HepG2 (cell line): ENCODE results near the gene ATG13. TPM values are rescaled to one million over a fixed set of nuclear protein-coding genes. Genes with fewer than 3 reads are reported as not detected.

Source experiments
- ATAC-seq: fragments of 200-7000 bp; cut with Tn5 transposase; 3 replicates; pipeline ENCODE4 v1.9.1; 2020; ENCODE audit warnings: mild to moderate bottlenecking, moderate library complexity
- BruUV-seq: library from RNA; stranded (reverse); fragments of 400-500 nt; replicated peaks from 2 replicates; lab custom pipeline; 2021; lab: Mats Ljungman, UMichigan
- CTCF ChIA-PET: fragments of 300-600 bp; formaldehyde crosslinking; extraction: SDS; loops from one replicate; lab custom pipeline; 2021; ENCODE audit warnings: low total read pairs, inconsistent platforms, low intra/inter-chr PET ratio; lab: Yijun Ruan, JAX
- POLR2A ChIA-PET: fragments of 350-600 bp; sonication (Branson Sonifier 250); formaldehyde crosslinking; loops from one replicate; lab custom pipeline; 2020; ENCODE audit warnings: antibody characterized with exemption, inconsistent platforms; lab: Yijun Ruan, JAX
- DNase-seq: peaks from one replicate; pipeline ENCODE4 v3.0.0-alpha.2; 2015; ENCODE audit warnings: low spot score
- FAIRE-seq: peaks from 3 replicates; lab custom pipeline; 2011; peaks lifted over from hg19 to GRCh38; lab: Jason Lieb, UNC
- H2AFZ ChIP-seq: one replicate; pipeline ENCODE4 v1.6.1; 2011; ENCODE audit warnings: low read length, inconsistent platforms
- H3K27ac ChIP-seq: fragments of 300-600 bp; 3 replicates; pipeline ENCODE4 v1.8.0; 2011; ENCODE audit warnings: mixed run types, mild to moderate bottlenecking, mixed read lengths, low read length, inconsistent platforms; ENCODE audit not compliant: insufficient read depth; ENCODE audit errors: extremely low read length
- H3K27me3 ChIP-seq, 2 experiments: fragments of 200-600 bp in 1 of 2; 2 replicates in 1 of 2; 3 replicates in 1 of 2; pipeline versions ENCODE4 v1.6.0 to v1.8.0; 2011; ENCODE audit warnings: low read length in 2 of 2, mild to moderate bottlenecking in 2 of 2, moderate library complexity in 2 of 2, inconsistent platforms in 1 of 2; ENCODE audit not compliant: insufficient read depth in 2 of 2, control insufficient read depth in 1 of 2
- H3K36me3 ChIP-seq, 2 experiments: fragments of 200-600 bp in 1 of 2; replicated peaks in 1 of 2; 2 replicates in 1 of 2; 3 replicates in 1 of 2; pipeline versions ENCODE4 v1.5.1 to v1.8.0; 2011; ENCODE audit warnings: low read length in 2 of 2, inconsistent platforms in 1 of 2; ENCODE audit not compliant: insufficient read depth in 2 of 2, control insufficient read depth in 1 of 2
- H3K4me1 ChIP-seq: 2 replicates; pipeline ENCODE4 v1.5.1; 2012; ENCODE audit warnings: low read length, inconsistent platforms; ENCODE audit not compliant: insufficient read depth
- H3K4me2 ChIP-seq: 2 replicates; pipeline ENCODE4 v1.6.0; 2011; ENCODE audit warnings: low read depth, low read length, inconsistent platforms
- H3K4me3 ChIP-seq, 3 experiments: fragments of 200-600 bp in 1 of 3; sonication (generic), shearing (Covaris generic) in 1 of 3; replicated peaks in 1 of 3; 2 replicates each; pipeline ENCODE4 v1.5.1; 2011 to 2016; ENCODE audit warnings: low read length in 3 of 3, inconsistent platforms in 2 of 3, low read depth in 2 of 3, mild to moderate bottlenecking in 2 of 3, control low read depth in 1 of 3, mixed read lengths in 1 of 3; ENCODE audit not compliant: insufficient read depth in 1 of 3
- H3K79me2 ChIP-seq: one replicate; pipeline ENCODE4 v1.6.1; 2011; ENCODE audit warnings: low read length, inconsistent platforms; ENCODE audit not compliant: insufficient read depth
- H3K9ac ChIP-seq: 2 replicates; pipeline ENCODE4 v1.6.0; 2011; ENCODE audit warnings: mild to moderate bottlenecking, low read depth, low read length, inconsistent platforms; ENCODE audit not compliant: insufficient read depth
- H3K9me3 ChIP-seq: 2 replicates; pipeline ENCODE4 v1.5.1; 2012; ENCODE audit warnings: mild to moderate bottlenecking, low read length
- H4K20me1 ChIP-seq: 2 replicates; pipeline ENCODE4 v1.6.0; 2011; ENCODE audit warnings: inconsistent platforms, mild to moderate bottlenecking, low read length, moderate library complexity; ENCODE audit not compliant: insufficient read depth
- ATF7-NPFF ChIP-seq: sonication (generic); formaldehyde crosslinking; IDR thresholded peaks from 2 replicates; pipeline ENCODE4 v1.8.1; 2023; ENCODE audit warnings: mild to moderate bottlenecking, low read depth, missing genetic modification reagents, moderate library complexity
- ETV6 ChIP-seq: sonication (generic); formaldehyde crosslinking; conservative IDR thresholded peaks from 2 replicates; pipeline ENCODE4 v1.4.0; 2020; ENCODE audit warnings: missing genetic modification reagents
- HOXA5 ChIP-seq: sonication (generic); formaldehyde crosslinking; IDR thresholded peaks from 2 replicates; pipeline ENCODE4 v1.4.0; 2020; ENCODE audit warnings: missing genetic modification reagents
- MEIS1 ChIP-seq: sonication (generic); formaldehyde crosslinking; IDR thresholded peaks from 2 replicates; pipeline ENCODE4 v1.9.0; 2021; ENCODE audit warnings: mild to moderate bottlenecking, missing genetic modification reagents, moderate library complexity, borderline replicate concordance
- SMAD3 ChIP-seq: sonication (generic); formaldehyde crosslinking; IDR thresholded peaks from 2 replicates; pipeline ENCODE4 v1.4.0; 2020; ENCODE audit warnings: missing genetic modification reagents
- SNAPC5 ChIP-seq: sonication (generic); formaldehyde crosslinking; IDR thresholded peaks from 2 replicates; pipeline ENCODE4 v1.8.1; 2023; ENCODE audit warnings: mild to moderate bottlenecking, missing genetic modification reagents, borderline replicate concordance
- ZFP37 ChIP-seq: sonication (generic); formaldehyde crosslinking; IDR thresholded peaks from 2 replicates; pipeline ENCODE4 v1.4.0; 2020; ENCODE audit warnings: missing genetic modification reagents, borderline replicate concordance
- ZNF564 ChIP-seq: sonication (generic); formaldehyde crosslinking; IDR thresholded peaks from 2 replicates; pipeline ENCODE4 v1.8.1; 2023; ENCODE audit warnings: mild to moderate bottlenecking, missing genetic modification reagents
- ZNF772 ChIP-seq: sonication (generic); formaldehyde crosslinking; IDR thresholded peaks from 2 replicates; pipeline ENCODE4 v1.5.0; 2020; ENCODE audit warnings: mild to moderate bottlenecking, missing genetic modification reagents
- ZNF841 ChIP-seq: sonication (generic); formaldehyde crosslinking; IDR thresholded peaks from 2 replicates; pipeline ENCODE4 v1.8.1; 2023; ENCODE audit warnings: missing genetic modification reagents, borderline replicate concordance
- ZNF891 ChIP-seq: sonication (generic); formaldehyde crosslinking; IDR thresholded peaks from 2 replicates; pipeline ENCODE4 v1.5.0; 2020; ENCODE audit warnings: mild to moderate bottlenecking, missing genetic modification reagents
- ZSCAN31 ChIP-seq: sonication (generic); formaldehyde crosslinking; IDR thresholded peaks from 2 replicates; pipeline ENCODE4 v1.5.0; 2020; ENCODE audit warnings: low read depth, mild to moderate bottlenecking, missing genetic modification reagents
- WGBS: methylation state at CpG from one replicate; pipeline ENCODE4 v1.1.6; 2017; ENCODE audit warnings: low lambda C conversion rate; 5-methylcytosine and 5-hydroxymethylcytosine counted together
- in situ Hi-C: cut with HindIII; loops from 2 replicates; pipeline ENCODE4 v1.10.0; 2017; ENCODE audit warnings: low pct_unique_long_range_greater_than_20kb; ENCODE audit not compliant: extremely low pct_ligation_motif_present
- intact Hi-C: fragments of 100-400 bp; cut with micrococcal nuclease; formaldehyde crosslinking; loops from one replicate; pipeline ENCODE4 v1.10.0; 2022; ENCODE audit not compliant: unreplicated experiment
- polyA plus RNA-seq, 8 experiments: library from polyadenylated mRNA; depleted of rRNA in 3 of 8; stranded (reverse) in 7 of 8; unstranded in 1 of 8; fragments of >200 nt; fragmentation: Illumina TruSeq in 4 of 8; extraction: Trizol in 4 of 8; gene quantifications; 2 replicates each; pipeline versions ENCODE4 v1.2.1 to v1.2.3, GENCODE V29; 2011 to 2016; ENCODE audit warnings: low read depth in 4 of 8, missing spikeins in 1 of 8, mixed read lengths in 1 of 8; ENCODE audit not compliant: insufficient read depth in 1 of 8
- total RNA-seq, 5 experiments: library from RNA; depleted of rRNA; stranded (reverse); fragments of >200 nt; fragmentation: Illumina TruSeq; extraction: Trizol; gene quantifications; 2 replicates each; pipeline ENCODE4 v1.2.3, GENCODE V29; 2016; ENCODE audit warnings: low read depth in 1 of 5
- TF ChIP-seq, protein P1 (sequence below): sonication (generic); formaldehyde crosslinking; IDR thresholded peaks from 2 replicates; pipeline ENCODE4 v1.4.0; 2020; ENCODE audit warnings: mild to moderate bottlenecking, missing genetic modification reagents
- TF ChIP-seq, protein P2 (sequence below): sonication (generic); formaldehyde crosslinking; IDR thresholded peaks from 2 replicates; pipeline ENCODE4 v1.5.1; 2020; ENCODE audit warnings: mild to moderate bottlenecking, moderate library complexity, missing genetic modification reagents
- TF ChIP-seq, protein P3 (sequence below): sonication (generic); formaldehyde crosslinking; IDR thresholded peaks from 2 replicates; pipeline ENCODE4 v1.8.1; 2023; ENCODE audit warnings: mild to moderate bottlenecking, missing genetic modification reagents

Gene ATG13
- total and polyA plus RNA-seq, 2 of the 13 experiments (the other 11 are each of a cell fraction or from before 2014, with no cell fraction given) = 55.0 to 77.3 TPM

DNA sequence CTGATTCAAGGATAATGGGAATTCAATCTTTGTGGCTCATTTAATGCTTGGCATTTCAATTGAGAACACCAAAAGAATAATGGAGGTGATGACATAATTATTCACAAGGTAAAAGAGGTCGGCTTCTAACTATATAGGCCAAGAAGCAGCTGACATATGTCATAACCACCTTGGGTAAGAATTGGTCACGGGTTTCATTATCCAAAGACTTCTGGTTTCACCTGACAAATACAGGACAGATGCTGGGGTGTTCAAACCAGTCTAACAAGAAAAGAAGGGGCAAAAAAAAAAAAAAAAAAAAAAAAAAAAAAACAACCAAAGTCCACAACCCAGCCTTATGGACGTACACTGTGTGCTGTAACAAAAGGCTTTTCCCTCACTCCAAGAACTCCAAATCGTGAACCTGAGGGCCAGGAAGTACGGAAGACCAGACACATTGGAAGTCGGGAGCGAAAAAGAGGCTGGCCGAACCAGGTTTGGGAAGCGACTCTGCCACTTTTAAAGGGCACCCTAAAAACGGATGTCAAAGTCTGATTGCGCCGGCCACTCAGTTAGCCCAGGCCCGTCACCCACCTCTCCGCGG, 711 bp upstream of the ATG13 start (continued):
- TF ChIP-seq, protein P1, sequence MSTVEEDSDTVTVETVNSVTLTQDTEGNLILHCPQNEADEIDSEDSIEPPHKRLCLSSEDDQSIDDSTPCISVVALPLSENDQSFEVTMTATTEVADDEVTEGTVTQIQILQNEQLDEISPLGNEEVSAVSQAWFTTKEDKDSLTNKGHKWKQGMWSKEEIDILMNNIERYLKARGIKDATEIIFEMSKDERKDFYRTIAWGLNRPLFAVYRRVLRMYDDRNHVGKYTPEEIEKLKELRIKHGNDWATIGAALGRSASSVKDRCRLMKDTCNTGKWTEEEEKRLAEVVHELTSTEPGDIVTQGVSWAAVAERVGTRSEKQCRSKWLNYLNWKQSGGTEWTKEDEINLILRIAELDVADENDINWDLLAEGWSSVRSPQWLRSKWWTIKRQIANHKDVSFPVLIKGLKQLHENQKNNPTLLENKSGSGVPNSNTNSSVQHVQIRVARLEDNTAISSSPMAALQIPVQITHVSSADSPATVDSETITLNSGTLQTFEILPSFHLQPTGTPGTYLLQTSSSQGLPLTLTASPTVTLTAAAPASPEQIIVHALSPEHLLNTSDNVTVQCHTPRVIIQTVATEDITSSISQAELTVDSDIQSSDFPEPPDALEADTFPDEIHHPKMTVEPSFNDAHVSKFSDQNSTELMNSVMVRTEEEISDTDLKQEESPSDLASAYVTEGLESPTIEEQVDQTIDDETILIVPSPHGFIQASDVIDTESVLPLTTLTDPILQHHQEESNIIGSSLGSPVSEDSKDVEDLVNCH (CRISPR knock-in tag) = no peak
- TF ChIP-seq MEIS1 = no peak

DNA sequence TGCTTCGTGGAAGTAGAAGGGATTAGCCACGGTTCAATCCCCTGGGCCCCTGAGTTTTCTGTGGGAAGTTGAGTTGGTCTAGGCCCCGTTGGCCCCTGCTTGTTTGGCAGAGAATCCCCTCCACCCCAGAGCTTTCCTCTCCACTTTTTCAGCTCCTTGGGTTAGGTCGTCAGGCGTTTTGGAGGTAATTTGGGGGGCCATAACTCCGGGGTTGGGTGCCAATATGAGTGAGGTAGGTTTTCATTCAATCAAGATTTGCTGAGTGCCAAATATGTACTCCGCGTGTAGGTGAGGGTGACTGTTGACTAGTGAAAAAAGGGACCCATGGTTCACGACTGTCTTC, 590 bp downstream of the ATG13 start:
- Histone ChIP-seq H3K27ac (peak overlapping the region; percentile 98), H4K20me1 (no peaks in the 10 kb centered on the region), H3K27me3 (no peaks in the 10 kb centered on the region; a peak in 1 of 5 replicates), H3K36me3 (peaks cover 2 to 7% of the 10 kb centered on the region in 2 experiments; a peak in 2 of 5 replicates), H3K9me3 (no peaks in the 10 kb centered on the region), H3K79me2 (peaks cover 37% of the 10 kb centered on the region), H2AFZ (no peak overlapping the region), H3K4me2 (peak overlapping the region; percentile 76), H3K4me1 (peaks cover 45% of the 10 kb centered on the region), H3K9ac (peak overlapping the region; percentile 100), H3K4me3 (peak overlapping the region; percentile 99 to 100 (median 100))
- POLR2A ChIA-PET = interaction anchor here (1.0 to 2.3 kb wide), 6 partner anchors 18 to 102 kb away, joined by 3 to 11 read pairs (median 4); partner anchors contain the start of genes AMBRA1 and F2
- DNase-seq (no peak), ATAC-seq (no peak; the same call in 1 of the 3 replicates), FAIRE-seq (no peak)
- CTCF ChIA-PET = no interaction called here
- intact Hi-C loops (loop anchor here (1.0 to 5.0 kb wide), 3 partner anchors 23 to 81 kb away; partner anchors contain the start of gene AMBRA1), in situ Hi-C loops (no loop called here)
- no TSS peak for BruUV-seq
- WGBS = 0% methylated on average over 9 of the region's 9 CpGs
- TF ChIP-seq ZFP37 (0 out of 2 replicates have a peak, but pooled peaks have one; percentile 31), ZNF891 (CRISPR knock-in tag) (0 out of 2 replicates have a peak, but pooled peaks have one; percentile 36), SNAPC5 (CRISPR knock-in tag) (0 out of 2 replicates have a peak, but pooled peaks have one; percentile 16), SMAD3 (CRISPR knock-in tag) (0 out of 2 replicates have a peak, but pooled peaks have one; percentile 12), ZNF841 (no peak), HOXA5 (CRISPR knock-in tag) (0 out of 2 replicates have a peak, but pooled peaks have one; percentile 17), ETV6 (CRISPR knock-in tag) (0 out of 2 replicates have a peak, but pooled peaks have one; percentile 2), ZSCAN31 (peak; percentile 64; the same call in 1 of the 2 replicates), ZNF564 (CRISPR knock-in tag) (0 out of 2 replicates have a peak, but pooled peaks have one; percentile 4), ZNF772 (CRISPR knock-in tag) (0 out of 2 replicates have a peak, but pooled peaks have one; percentile 4), ATF7-NPFF (CRISPR knock-in tag) (0 out of 2 replicates have a peak, but pooled peaks have one; percentile 6)
- TF ChIP-seq, protein P2, sequence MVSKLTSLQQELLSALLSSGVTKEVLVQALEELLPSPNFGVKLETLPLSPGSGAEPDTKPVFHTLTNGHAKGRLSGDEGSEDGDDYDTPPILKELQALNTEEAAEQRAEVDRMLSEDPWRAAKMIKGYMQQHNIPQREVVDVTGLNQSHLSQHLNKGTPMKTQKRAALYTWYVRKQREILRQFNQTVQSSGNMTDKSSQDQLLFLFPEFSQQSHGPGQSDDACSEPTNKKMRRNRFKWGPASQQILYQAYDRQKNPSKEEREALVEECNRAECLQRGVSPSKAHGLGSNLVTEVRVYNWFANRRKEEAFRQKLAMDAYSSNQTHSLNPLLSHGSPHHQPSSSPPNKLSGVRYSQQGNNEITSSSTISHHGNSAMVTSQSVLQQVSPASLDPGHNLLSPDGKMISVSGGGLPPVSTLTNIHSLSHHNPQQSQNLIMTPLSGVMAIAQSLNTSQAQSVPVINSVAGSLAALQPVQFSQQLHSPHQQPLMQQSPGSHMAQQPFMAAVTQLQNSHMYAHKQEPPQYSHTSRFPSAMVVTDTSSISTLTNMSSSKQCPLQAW = 0 out of 2 replicates have a peak, but pooled peaks have one; percentile 11
- TF ChIP-seq, protein P3, sequence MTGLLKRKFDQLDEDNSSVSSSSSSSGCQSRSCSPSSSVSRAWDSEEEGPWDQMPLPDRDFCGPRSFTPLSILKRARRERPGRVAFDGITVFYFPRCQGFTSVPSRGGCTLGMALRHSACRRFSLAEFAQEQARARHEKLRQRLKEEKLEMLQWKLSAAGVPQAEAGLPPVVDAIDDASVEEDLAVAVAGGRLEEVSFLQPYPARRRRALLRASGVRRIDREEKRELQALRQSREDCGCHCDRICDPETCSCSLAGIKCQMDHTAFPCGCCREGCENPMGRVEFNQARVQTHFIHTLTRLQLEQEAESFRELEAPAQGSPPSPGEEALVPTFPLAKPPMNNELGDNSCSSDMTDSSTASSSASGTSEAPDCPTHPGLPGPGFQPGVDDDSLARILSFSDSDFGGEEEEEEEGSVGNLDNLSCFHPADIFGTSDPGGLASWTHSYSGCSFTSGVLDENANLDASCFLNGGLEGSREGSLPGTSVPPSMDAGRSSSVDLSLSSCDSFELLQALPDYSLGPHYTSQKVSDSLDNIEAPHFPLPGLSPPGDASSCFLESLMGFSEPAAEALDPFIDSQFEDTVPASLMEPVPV = 0 out of 2 replicates have a peak, but pooled peaks have one; percentile 42
